DOHH2 (cell line): ENCODE data around the gene CHCHD6.

Experiments used
- H3F3A ChIP-seq: fragments of 200-600 bp; sonication (generic), shearing (Covaris generic); 2 replicates; pipeline ENCODE4 v1.6.0; 2016; ENCODE audit warnings: antibody characterized with exemption, mild to moderate bottlenecking; ENCODE audit not compliant: control insufficient read depth, insufficient read depth
- H3K27ac ChIP-seq: fragments of 200-600 bp; sonication (generic); 2 replicates; pipeline ENCODE4 v1.5.1; 2014; ENCODE audit warnings: low read depth, mild to moderate bottlenecking, low read length, moderate library complexity
- H3K27me3 ChIP-seq: fragments of 200-600 bp; sonication (generic); 2 replicates; pipeline ENCODE4 v1.6.1; 2014; ENCODE audit warnings: mild to moderate bottlenecking, low read length, mixed read lengths; ENCODE audit not compliant: control insufficient read depth
- H3K36me3 ChIP-seq: fragments of 200-600 bp; sonication (generic); 2 replicates; pipeline ENCODE4 v1.6.1; 2014; ENCODE audit warnings: mild to moderate bottlenecking, low read length, moderate library complexity, mixed read lengths; ENCODE audit not compliant: control insufficient read depth
- H3K4me1 ChIP-seq: fragments of 200-600 bp; sonication (generic); 2 replicates; pipeline ENCODE4 v1.6.1; 2014; ENCODE audit warnings: mild to moderate bottlenecking, low read length, mixed read lengths; ENCODE audit not compliant: control insufficient read depth
- H3K4me2 ChIP-seq: fragments of 200-600 bp; sonication (generic); 2 replicates; pipeline ENCODE4 v1.6.0; 2014; ENCODE audit warnings: mild to moderate bottlenecking, low read length, moderate library complexity
- H3K4me3 ChIP-seq: fragments of 200-600 bp; sonication (generic); 2 replicates; pipeline ENCODE4 v1.5.1; 2014; ENCODE audit warnings: mild to moderate bottlenecking, low read length, mixed read lengths
- H3K79me2 ChIP-seq: fragments of 200-600 bp; sonication (generic); 2 replicates; pipeline ENCODE4 v1.6.1; 2014; ENCODE audit warnings: mild to moderate bottlenecking, low read length, mixed read lengths; ENCODE audit not compliant: control insufficient read depth
- H3K9me2 ChIP-seq: fragments of 200-600 bp; sonication (generic); replicated peaks from 2 replicates; pipeline ENCODE4 v1.6.1; 2014; ENCODE audit warnings: mild to moderate bottlenecking, low read length, mixed read lengths; ENCODE audit not compliant: control insufficient read depth
- H3K9me3 ChIP-seq: fragments of 200-600 bp; sonication (generic); 2 replicates; pipeline ENCODE4 v1.6.1; 2014; ENCODE audit warnings: antibody characterized with exemption, low read length, mixed read lengths; ENCODE audit not compliant: control insufficient read depth, insufficient read depth
- H4K20me1 ChIP-seq: fragments of 200-600 bp; sonication (generic); 2 replicates; pipeline ENCODE4 v1.6.0; 2014; ENCODE audit warnings: low read depth, mild to moderate bottlenecking, antibody characterized with exemption, low read length, moderate library complexity; ENCODE audit not compliant: control insufficient read depth, insufficient read depth
- CTCF ChIP-seq: fragments of 200-600 bp; sonication (generic); IDR thresholded peaks from one replicate; pipeline ENCODE4 v1.5.1; 2014; ENCODE audit warnings: antibody characterized with exemption, mild to moderate bottlenecking, low read depth, low read length; ENCODE audit not compliant: poor library complexity, severe bottlenecking
- EZH2phosphoT487 ChIP-seq: fragments of 200-600 bp; sonication (generic); IDR thresholded peaks from 2 replicates; pipeline ENCODE4 v1.6.1; 2017; ENCODE audit warnings: borderline replicate concordance, mild to moderate bottlenecking, antibody characterized with exemption, low read length, moderate library complexity, mixed read lengths

Gene CHCHD6

GRCh38 chr3:126816986-126817777 is 113.1 kb downstream of the CHCHD6 start:
- no peak overlapping the region for H3K4me2 ChIP-seq
- H3K36me3 ChIP-seq: no peaks in the 10 kb centered on the region
- H3F3A ChIP-seq: no peaks in the 10 kb centered on the region
- no peaks in the 10 kb centered on the region for H3K4me1 ChIP-seq
- H4K20me1 ChIP-seq: no peaks in the 10 kb centered on the region
- no peaks in the 10 kb centered on the region for H3K79me2 ChIP-seq
- H3K27ac ChIP-seq: no peak overlapping the region
- no peaks in the 10 kb centered on the region for H3K9me3 ChIP-seq
- H3K9me2 ChIP-seq: no peaks in the 10 kb centered on the region; the same call in 1 of the 2 replicates
- H3K4me3 ChIP-seq: no peak overlapping the region
- TF ChIP-seq CTCF: no peak
- TF ChIP-seq EZH2phosphoT487: no peak
- H3K27me3 ChIP-seq: no peaks in the 10 kb centered on the region

- no peaks in the 10 kb centered on the region for H3K36me3 ChIP-seq
- no peaks in the 10 kb centered on the region for H3F3A ChIP-seq
- no peak overlapping the region for H3K4me2 ChIP-seq
- no peaks in the 10 kb centered on the region; the same call in 1 of the 2 replicates for H3K9me2 ChIP-seq
- no peaks in the 10 kb centered on the region for H3K79me2 ChIP-seq
- no peak overlapping the region for H3K27ac ChIP-seq
- H3K4me3 ChIP-seq: no peak overlapping the region
- no peaks in the 10 kb centered on the region for H3K4me1 ChIP-seq
- H3K27me3 ChIP-seq: no peaks in the 10 kb centered on the region
- no peaks in the 10 kb centered on the region for H4K20me1 ChIP-seq
- TF ChIP-seq CTCF (no peak), EZH2phosphoT487 (no peak)
- H3K9me3 ChIP-seq: no peaks in the 10 kb centered on the region
These were observed 113.7 kb downstream of the CHCHD6 start for GRCh38 chr3:126817781-126818180.

- Histone ChIP-seq H3K79me2 (no peaks in the 10 kb centered on the region), H4K20me1 (no peaks in the 10 kb centered on the region), H3K9me3 (no peaks in the 10 kb centered on the region), H3K4me3 (no peak overlapping the region), H3K4me2 (no peak overlapping the region), H3F3A (no peaks in the 10 kb centered on the region), H3K4me1 (no peaks in the 10 kb centered on the region), H3K9me2 (no peaks in the 10 kb centered on the region; the same call in 1 of the 2 replicates), H3K36me3 (no peaks in the 10 kb centered on the region), H3K27ac (no peak overlapping the region), H3K27me3 (no peaks in the 10 kb centered on the region)
- no peak for TF ChIP-seq EZH2phosphoT487
- TF ChIP-seq CTCF: no peak
These were observed 114.5 kb downstream of the CHCHD6 start for GRCh38 chr3:126818400-126819095.
